ENCODE data around the gene ASIC3.

The ASIC3 gene

DNA sequence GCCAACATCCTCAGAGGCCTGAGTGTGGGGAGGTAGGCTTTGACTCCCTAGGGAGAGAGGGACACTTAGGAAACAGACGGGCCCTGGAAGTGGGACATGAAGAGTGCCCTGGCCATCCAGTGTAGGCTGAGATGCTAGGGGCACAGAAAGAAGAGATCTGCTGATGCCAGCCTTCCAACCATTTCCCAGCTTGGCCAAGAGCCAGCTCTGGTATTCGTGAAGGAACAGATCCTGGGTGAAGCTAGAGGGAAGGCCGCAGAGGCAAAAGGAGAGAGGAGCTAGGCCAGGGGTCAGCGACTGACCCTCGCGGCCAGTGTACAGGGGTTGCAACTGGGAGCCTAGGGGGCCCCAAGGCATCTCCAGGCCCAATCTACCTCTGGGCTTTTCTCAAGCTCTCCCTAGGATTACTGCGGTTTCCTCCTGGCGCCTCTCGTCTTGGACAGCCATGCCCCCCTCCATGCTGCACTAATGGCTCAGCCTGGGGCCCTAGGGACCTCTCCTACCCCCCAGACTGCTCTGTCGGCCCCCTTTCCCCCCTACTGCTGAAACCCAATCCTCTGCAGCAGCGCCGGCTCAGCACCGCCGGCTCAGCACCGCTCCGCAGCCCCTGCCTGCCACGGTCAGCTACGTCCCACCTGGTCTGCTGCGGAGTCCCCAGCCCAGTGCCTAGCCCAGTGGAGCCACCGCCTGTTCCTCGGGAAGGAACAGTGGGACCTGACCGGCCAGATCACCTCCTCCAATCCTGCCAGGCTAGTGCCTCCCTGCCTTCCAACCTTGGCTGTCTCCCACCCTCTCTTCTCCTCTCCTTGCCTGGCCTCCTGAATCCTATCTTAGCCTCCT lies at the start of gene ASIC3:
ASIC3 (plus strand) TSS at position 556 of the 840 bp plus-strand sequence. CDS start 355 bp downstream, outside the sequence.
- no peak within 1 kb of the TSS for H3K4me3 ChIP-seq (ENCODE audit: low read length in 2 of 2)
- no peaks in the 10 kb centered on the region for H3K27me3 ChIP-seq (ENCODE audit: control insufficient read depth in 1 of 2, insufficient read depth in 2 of 2, low read length in 2 of 2)
- H3K4me1 ChIP-seq (ENCODE audit: control insufficient read depth, insufficient read depth, low read length): peaks cover 9% of the 10 kb centered on the region
- H3K36me3 ChIP-seq (ENCODE audit: control insufficient read depth in 2 of 2, insufficient read depth in 2 of 2, low read length in 2 of 2): peaks cover 0 to 9% of the 10 kb centered on the region in 2 donors
- no peaks in the 10 kb centered on the region for H3K9me3 ChIP-seq (ENCODE audit: control insufficient read depth in 2 of 2, low read length in 2 of 2)
- H3K9ac ChIP-seq (ENCODE audit: low read length in 2 of 2): no peak within 1 kb of the TSS
- no peak within 1 kb of the TSS for H3K27ac ChIP-seq (ENCODE audit: low read length)

GRCh38 chr7:150999001-150999400 lies 49.3 kb upstream of the ASIC3 start:
- Histone ChIP-seq H3K27ac (ENCODE audit: low read length) (no peak overlapping the region), H3K27me3 (ENCODE audit: control insufficient read depth in 1 of 2, insufficient read depth in 2 of 2, low read length in 2 of 2) (no peaks in the 10 kb centered on the region), H3K36me3 (ENCODE audit: control insufficient read depth in 2 of 2, insufficient read depth in 2 of 2, low read length in 2 of 2) (no peaks in the 10 kb centered on the region)

GRCh38 chr7:150999497-151000230 lies 48.7 kb upstream of the ASIC3 start:
- Histone ChIP-seq H3K9ac (ENCODE audit: low read length in 2 of 2) (no peak overlapping the region), H3K4me1 (ENCODE audit: control insufficient read depth, insufficient read depth, low read length) (no peaks in the 10 kb centered on the region), H3K9me3 (ENCODE audit: control insufficient read depth in 2 of 2, low read length in 2 of 2) (no peaks in the 10 kb centered on the region), H3K27me3 (ENCODE audit: control insufficient read depth in 1 of 2, insufficient read depth in 2 of 2, low read length in 2 of 2) (no peaks in the 10 kb centered on the region), H3K27ac (ENCODE audit: low read length) (no peak overlapping the region), H3K36me3 (ENCODE audit: control insufficient read depth in 2 of 2, insufficient read depth in 2 of 2, low read length in 2 of 2) (no peaks in the 10 kb centered on the region), H3K4me3 (ENCODE audit: low read length in 2 of 2) (no peak overlapping the region)

More at GRCh38 chr7:150999001-150999400, 49.3 kb upstream of the ASIC3 start:
- H3K9ac ChIP-seq (ENCODE audit: low read length in 2 of 2): no peak overlapping the region
- no peaks in the 10 kb centered on the region for H3K9me3 ChIP-seq (ENCODE audit: control insufficient read depth in 2 of 2, low read length in 2 of 2)
- H3K4me3 ChIP-seq (ENCODE audit: low read length in 2 of 2): no peak overlapping the region
- H3K4me1 ChIP-seq (ENCODE audit: control insufficient read depth, insufficient read depth, low read length): no peaks in the 10 kb centered on the region

DNA sequence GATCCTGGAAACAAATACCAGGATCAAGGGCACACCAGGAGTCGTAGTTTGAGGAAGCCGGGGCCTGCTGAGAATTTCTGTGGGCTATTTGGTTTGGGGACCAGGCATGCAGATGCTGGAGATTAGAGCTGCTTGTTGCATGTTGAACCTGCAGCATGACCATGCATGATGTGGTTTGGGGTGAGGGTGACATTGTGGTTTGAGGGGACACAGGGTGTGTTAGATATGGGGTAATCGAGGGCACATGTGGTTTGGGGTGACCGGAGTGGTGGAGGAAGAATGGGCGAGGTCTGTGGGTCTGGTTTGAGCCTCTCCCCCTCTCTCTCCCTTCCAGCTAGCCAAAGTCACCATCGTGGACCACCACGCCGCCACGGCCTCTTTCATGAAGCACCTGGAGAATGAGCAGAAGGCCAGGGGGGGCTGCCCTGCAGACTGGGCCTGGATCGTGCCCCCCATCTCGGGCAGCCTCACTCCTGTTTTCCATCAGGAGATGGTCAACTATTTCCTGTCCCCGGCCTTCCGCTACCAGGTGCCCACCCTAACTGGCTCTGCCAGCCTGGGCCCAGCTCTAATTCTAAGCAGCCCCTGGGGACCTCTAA lies 47.3 kb upstream of the ASIC3 start:
- Histone ChIP-seq H3K4me1 (ENCODE audit: control insufficient read depth, insufficient read depth, low read length) (no peaks in the 10 kb centered on the region), H3K36me3 (ENCODE audit: control insufficient read depth in 2 of 2, insufficient read depth in 2 of 2, low read length in 2 of 2) (no peaks in the 10 kb centered on the region), H3K9ac (ENCODE audit: low read length in 2 of 2) (no peak overlapping the region), H3K27me3 (ENCODE audit: control insufficient read depth in 1 of 2, insufficient read depth in 2 of 2, low read length in 2 of 2) (no peaks in the 10 kb centered on the region), H3K4me3 (ENCODE audit: low read length in 2 of 2) (no peak overlapping the region), H3K27ac (ENCODE audit: low read length) (no peak overlapping the region), H3K9me3 (ENCODE audit: control insufficient read depth in 2 of 2, low read length in 2 of 2) (no peaks in the 10 kb centered on the region)

DNA sequence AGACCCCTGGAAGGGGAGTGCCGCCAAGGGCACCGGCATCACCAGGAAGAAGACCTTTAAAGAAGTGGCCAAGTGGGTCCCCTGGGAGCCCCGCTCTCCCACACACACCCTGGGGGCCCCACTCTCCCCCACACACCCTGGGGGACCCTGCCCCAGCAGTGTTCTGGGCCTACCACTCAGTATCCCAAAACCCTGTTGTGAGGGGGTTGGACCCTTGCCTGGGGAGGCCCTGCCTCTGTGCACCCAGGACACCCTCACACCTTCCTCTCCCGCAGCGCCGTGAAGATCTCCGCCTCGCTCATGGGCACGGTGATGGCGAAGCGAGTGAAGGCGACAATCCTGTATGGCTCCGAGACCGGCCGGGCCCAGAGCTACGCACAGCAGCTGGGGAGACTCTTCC lies 46.8 kb upstream of the ASIC3 start:
- Histone ChIP-seq H3K36me3 (ENCODE audit: control insufficient read depth in 2 of 2, insufficient read depth in 2 of 2, low read length in 2 of 2) (no peaks in the 10 kb centered on the region), H3K9me3 (ENCODE audit: control insufficient read depth in 2 of 2, low read length in 2 of 2) (no peaks in the 10 kb centered on the region), H3K9ac (ENCODE audit: low read length in 2 of 2) (no peak overlapping the region), H3K4me1 (ENCODE audit: control insufficient read depth, insufficient read depth, low read length) (no peaks in the 10 kb centered on the region), H3K27me3 (ENCODE audit: control insufficient read depth in 1 of 2, insufficient read depth in 2 of 2, low read length in 2 of 2) (no peaks in the 10 kb centered on the region), H3K27ac (ENCODE audit: low read length) (no peak overlapping the region), H3K4me3 (ENCODE audit: low read length in 2 of 2) (no peak overlapping the region)

DNA sequence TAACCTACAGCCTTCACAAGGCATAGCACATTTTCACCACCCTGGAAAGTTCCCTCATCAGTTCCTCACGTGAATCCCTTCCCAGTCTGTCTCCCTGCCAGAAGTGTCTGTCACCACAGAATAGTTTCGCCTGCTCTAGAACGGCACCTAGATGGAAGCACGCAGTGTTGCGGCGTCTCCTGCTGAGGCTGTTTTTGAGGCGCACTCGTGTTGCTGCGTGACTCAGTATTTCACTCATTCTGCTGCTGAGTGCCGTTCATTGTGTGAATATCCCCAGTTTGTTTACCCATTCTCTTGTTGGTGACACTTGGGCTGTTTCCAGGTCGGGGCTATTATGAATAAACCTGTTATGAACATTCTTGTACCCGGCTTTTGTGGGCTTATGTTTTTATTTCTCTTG lies 44.8 kb upstream of the ASIC3 start:
- no peaks in the 10 kb centered on the region for H3K9me3 ChIP-seq (ENCODE audit: control insufficient read depth in 2 of 2, low read length in 2 of 2)
- no peak overlapping the region for H3K27ac ChIP-seq (ENCODE audit: low read length)
- no peaks in the 10 kb centered on the region for H3K27me3 ChIP-seq (ENCODE audit: control insufficient read depth in 1 of 2, insufficient read depth in 2 of 2, low read length in 2 of 2)
- H3K4me3 ChIP-seq (ENCODE audit: low read length in 2 of 2): no peak overlapping the region
- no peaks in the 10 kb centered on the region for H3K36me3 ChIP-seq (ENCODE audit: control insufficient read depth in 2 of 2, insufficient read depth in 2 of 2, low read length in 2 of 2)
- peaks cover 8% of the 10 kb centered on the region for H3K4me1 ChIP-seq (ENCODE audit: control insufficient read depth, insufficient read depth, low read length)
- H3K9ac ChIP-seq (ENCODE audit: low read length in 2 of 2): no peak overlapping the region

DNA sequence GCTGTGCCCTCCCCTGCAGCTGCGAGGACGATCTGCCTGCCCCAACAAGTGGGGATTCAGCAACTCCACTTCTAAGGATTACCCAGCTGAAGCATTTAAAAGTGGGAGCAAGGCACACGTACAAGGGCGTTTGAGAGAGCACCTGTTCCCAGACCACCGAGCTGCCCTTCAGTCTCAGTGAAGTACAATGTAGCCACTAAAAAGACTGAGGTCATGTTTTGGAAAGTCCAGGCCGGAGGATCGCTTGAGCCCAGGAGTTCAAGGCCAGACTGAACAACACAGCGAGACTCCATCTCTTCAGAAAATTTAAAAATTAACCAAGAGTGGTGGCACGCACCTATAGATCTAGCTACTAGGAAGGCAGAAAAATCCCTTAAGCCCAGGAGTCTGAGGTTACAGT lies 42.8 kb upstream of the ASIC3 start:
- Histone ChIP-seq H3K9ac (ENCODE audit: low read length in 2 of 2) (no peak overlapping the region), H3K4me1 (ENCODE audit: control insufficient read depth, insufficient read depth, low read length) (peaks cover 14% of the 10 kb centered on the region), H3K4me3 (ENCODE audit: low read length in 2 of 2) (no peak overlapping the region), H3K27me3 (ENCODE audit: control insufficient read depth in 1 of 2, insufficient read depth in 2 of 2, low read length in 2 of 2) (peaks cover 3 to 6% of the 10 kb centered on the region in 2 donors), H3K27ac (ENCODE audit: low read length) (no peak overlapping the region), H3K9me3 (ENCODE audit: control insufficient read depth in 2 of 2, low read length in 2 of 2) (no peaks in the 10 kb centered on the region), H3K36me3 (ENCODE audit: control insufficient read depth in 2 of 2, insufficient read depth in 2 of 2, low read length in 2 of 2) (no peaks in the 10 kb centered on the region)

DNA sequence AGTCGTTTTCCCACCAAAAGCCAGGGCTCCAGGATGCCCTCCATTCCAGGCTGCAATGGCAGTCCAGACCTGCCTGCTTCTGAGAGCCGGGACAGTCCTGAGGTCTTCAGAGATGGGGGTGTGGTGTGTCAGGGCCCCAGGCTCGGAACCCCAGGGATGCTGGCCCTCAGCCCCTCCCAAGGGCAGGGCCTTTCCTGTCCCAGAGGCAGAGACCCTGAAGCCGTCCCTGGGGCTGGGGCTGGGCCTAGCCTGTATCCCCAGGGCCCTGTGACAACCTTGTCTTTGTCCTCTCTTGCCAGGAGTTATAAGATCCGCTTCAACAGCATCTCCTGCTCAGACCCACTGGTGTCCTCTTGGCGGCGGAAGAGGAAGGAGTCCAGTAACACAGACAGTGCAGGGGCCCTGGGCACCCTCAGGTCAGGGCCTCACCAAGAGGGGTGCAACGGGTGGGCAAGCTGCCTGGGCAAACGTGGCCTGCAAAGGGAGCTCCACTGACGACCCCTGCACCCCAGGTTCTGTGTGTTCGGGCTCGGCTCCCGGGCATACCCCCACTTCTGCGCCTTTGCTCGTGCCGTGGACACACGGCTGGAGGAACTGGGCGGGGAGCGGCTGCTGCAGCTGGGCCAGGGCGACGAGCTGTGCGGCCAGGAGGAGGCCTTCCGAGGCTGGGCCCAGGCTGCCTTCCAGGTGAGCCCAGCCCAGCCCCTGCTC lies 41.6 kb upstream of the ASIC3 start:
- no peak overlapping the region for H3K9ac ChIP-seq (ENCODE audit: low read length in 2 of 2)
- H3K4me3 ChIP-seq (ENCODE audit: low read length in 2 of 2): no peak overlapping the region
- H3K36me3 ChIP-seq (ENCODE audit: control insufficient read depth in 2 of 2, insufficient read depth in 2 of 2, low read length in 2 of 2): no peaks in the 10 kb centered on the region
- H3K4me1 ChIP-seq (ENCODE audit: control insufficient read depth, insufficient read depth, low read length): peaks cover 15% of the 10 kb centered on the region
- H3K9me3 ChIP-seq (ENCODE audit: control insufficient read depth in 2 of 2, low read length in 2 of 2): no peaks in the 10 kb centered on the region
- peaks cover 3 to 6% of the 10 kb centered on the region in 2 donors for H3K27me3 ChIP-seq (ENCODE audit: control insufficient read depth in 1 of 2, insufficient read depth in 2 of 2, low read length in 2 of 2)
- no peak overlapping the region for H3K27ac ChIP-seq (ENCODE audit: low read length)

DNA sequence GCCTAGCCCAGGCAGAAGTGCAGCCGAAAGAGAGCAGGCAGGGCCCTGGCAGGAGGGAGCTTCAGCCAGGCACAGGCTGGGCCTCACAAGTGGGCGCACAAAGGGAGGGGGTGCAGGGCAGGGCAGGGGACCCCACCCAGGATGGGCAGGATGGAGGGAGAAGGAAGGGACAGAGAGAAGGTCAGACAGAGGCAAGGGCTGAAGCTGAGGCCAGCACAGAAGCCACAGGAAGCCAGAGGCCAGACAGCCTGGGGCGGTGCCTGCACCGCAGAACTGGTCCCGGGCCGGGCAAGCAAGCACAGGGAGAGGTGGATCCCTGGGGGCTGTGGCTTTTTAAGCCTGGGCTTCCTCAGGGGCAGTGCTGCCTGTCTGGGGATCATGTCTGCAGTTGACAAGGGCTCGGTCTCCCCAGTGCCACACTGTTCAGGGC lies 40.8 kb upstream of the ASIC3 start:
- peaks cover 8 to 10% of the 10 kb centered on the region in 2 donors for H3K27me3 ChIP-seq (ENCODE audit: control insufficient read depth in 1 of 2, insufficient read depth in 2 of 2, low read length in 2 of 2)
- H3K4me3 ChIP-seq (ENCODE audit: low read length in 2 of 2): no peak overlapping the region

DNA sequence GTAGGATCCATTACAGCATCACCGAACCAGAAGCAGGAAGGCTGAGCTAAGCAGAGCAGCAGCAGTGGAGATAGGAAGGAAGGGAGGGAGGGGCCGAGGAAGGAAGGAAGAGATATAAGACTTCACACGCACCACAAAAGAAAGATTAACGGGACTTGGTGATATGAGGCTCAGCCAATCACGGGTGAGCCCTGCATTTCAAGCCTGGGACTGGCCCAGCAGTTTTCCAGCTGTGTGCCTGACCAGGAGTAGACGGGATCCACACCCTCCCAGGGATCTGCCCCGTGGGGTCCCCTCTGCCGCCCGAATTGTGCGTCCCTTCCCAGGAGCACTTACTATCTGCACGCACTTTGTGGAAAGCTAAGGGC lies 40.2 kb upstream of the ASIC3 start:
- Histone ChIP-seq H3K36me3 (ENCODE audit: control insufficient read depth in 2 of 2, insufficient read depth in 2 of 2, low read length in 2 of 2) (no peaks in the 10 kb centered on the region), H3K4me1 (ENCODE audit: control insufficient read depth, insufficient read depth, low read length) (peaks cover 22% of the 10 kb centered on the region), H3K9ac (ENCODE audit: low read length in 2 of 2) (no peak overlapping the region), H3K9me3 (ENCODE audit: control insufficient read depth in 2 of 2, low read length in 2 of 2) (no peaks in the 10 kb centered on the region), H3K27me3 (ENCODE audit: control insufficient read depth in 1 of 2, insufficient read depth in 2 of 2, low read length in 2 of 2) (peaks cover 8 to 17% of the 10 kb centered on the region in 2 donors), H3K4me3 (ENCODE audit: low read length in 2 of 2) (peak overlapping the region in 1 of 2 donors; percentile 54), H3K27ac (ENCODE audit: low read length) (no peak overlapping the region)

More for the DNA sequence above, 40.8 kb upstream of the ASIC3 start:
- no peaks in the 10 kb centered on the region for H3K36me3 ChIP-seq (ENCODE audit: control insufficient read depth in 2 of 2, insufficient read depth in 2 of 2, low read length in 2 of 2)
- H3K27ac ChIP-seq (ENCODE audit: low read length): no peak overlapping the region
- H3K9me3 ChIP-seq (ENCODE audit: control insufficient read depth in 2 of 2, low read length in 2 of 2): no peaks in the 10 kb centered on the region
- peaks cover 16% of the 10 kb centered on the region for H3K4me1 ChIP-seq (ENCODE audit: control insufficient read depth, insufficient read depth, low read length)
- no peak overlapping the region for H3K9ac ChIP-seq (ENCODE audit: low read length in 2 of 2)
